Transverse colon (tissue), 3 donors: ENCODE data around the gene DNMT3L.
"Not testable (repeated sequence)": the region's sequence is repeated elsewhere in the genome, so short reads cannot be mapped to it uniquely, and the experiment has no call there.

ENCODE experiments used
- POLR2A ChIP-seq: fragments of 450-650 bp; IDR thresholded peaks from one replicate; pipeline ENCODE4 v1.6.1; 2016; ENCODE audit warnings: antibody characterized with exemption, mild to moderate bottlenecking, moderate library complexity
- TF ChIP-seq, protein P1 (sequence below), 5 experiments: fragments of 200-600 bp in 3 of 5; fragments of 450-650 bp in 2 of 5; sonication (generic) in 3 of 5; IDR thresholded peaks; 1 replicate in 2 of 5; 2 replicates in 3 of 5; pipeline ENCODE4 v1.5.1; 2016 to 2017; ENCODE audit warnings: antibody characterized with exemption in 5 of 5, inconsistent platforms in 3 of 5, mild to moderate bottlenecking in 2 of 5, moderate library complexity in 1 of 5

- TF ChIP-seq, protein P1, sequence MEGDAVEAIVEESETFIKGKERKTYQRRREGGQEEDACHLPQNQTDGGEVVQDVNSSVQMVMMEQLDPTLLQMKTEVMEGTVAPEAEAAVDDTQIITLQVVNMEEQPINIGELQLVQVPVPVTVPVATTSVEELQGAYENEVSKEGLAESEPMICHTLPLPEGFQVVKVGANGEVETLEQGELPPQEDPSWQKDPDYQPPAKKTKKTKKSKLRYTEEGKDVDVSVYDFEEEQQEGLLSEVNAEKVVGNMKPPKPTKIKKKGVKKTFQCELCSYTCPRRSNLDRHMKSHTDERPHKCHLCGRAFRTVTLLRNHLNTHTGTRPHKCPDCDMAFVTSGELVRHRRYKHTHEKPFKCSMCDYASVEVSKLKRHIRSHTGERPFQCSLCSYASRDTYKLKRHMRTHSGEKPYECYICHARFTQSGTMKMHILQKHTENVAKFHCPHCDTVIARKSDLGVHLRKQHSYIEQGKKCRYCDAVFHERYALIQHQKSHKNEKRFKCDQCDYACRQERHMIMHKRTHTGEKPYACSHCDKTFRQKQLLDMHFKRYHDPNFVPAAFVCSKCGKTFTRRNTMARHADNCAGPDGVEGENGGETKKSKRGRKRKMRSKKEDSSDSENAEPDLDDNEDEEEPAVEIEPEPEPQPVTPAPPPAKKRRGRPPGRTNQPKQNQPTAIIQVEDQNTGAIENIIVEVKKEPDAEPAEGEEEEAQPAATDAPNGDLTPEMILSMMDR (IDR thresholded peaks at IDR 0.05), result not testable (repeated sequence)
- TF ChIP-seq POLR2A, result not testable (repeated sequence)
Observed at GRCh38 chr21:44225605-44226004, 36.1 kb downstream of the DNMT3L start.
